ENCODE results near the gene CD248.

GRCh38 chr11:66324664-66325063, 7.8 kb upstream of the CD248 start:
- no peak for TF ChIP-seq CTCF (IDR thresholded peaks at IDR 0.05; ENCODE audit: insufficient read depth, low read length, poor library complexity, severe bottlenecking)
- TF ChIP-seq EZH2phosphoT487 (conservative IDR thresholded peaks at IDR 0.05; ENCODE audit: low read length) = no peak
